Small intestine (tissue), 7 donors: Measurements from ENCODE around the gene SRD5A2. TPM values are rescaled to one million over a fixed set of nuclear protein-coding genes. Genes with fewer than 3 reads are reported as not detected.

ENCODE experiments used
- DNase-seq, 2 donors: peaks; one replicate each; pipeline versions ENCODE4 v3.0.0 to v3.0.0-alpha.2; 2013
- FAIRE-seq: peaks from 2 replicates; lab custom pipeline; 2012; peaks lifted over from hg19 to GRCh38; lab: Jason Lieb, UNC
- H3K27ac ChIP-seq, 3 donors: one replicate each; pipeline ENCODE4 v1.5.1; 2013; ENCODE audit warnings: low read length in 2 of 3, mild to moderate bottlenecking in 2 of 3, control low read depth in 1 of 3, inconsistent platforms in 1 of 3, low read depth in 1 of 3, moderate library complexity in 1 of 3
- H3K27me3 ChIP-seq, 3 donors: one replicate each; pipeline ENCODE4 v1.6.1; 2013; ENCODE audit warnings: low read length in 3 of 3, inconsistent platforms in 1 of 3; ENCODE audit not compliant: control insufficient read depth in 3 of 3, insufficient read depth in 3 of 3
- H3K36me3 ChIP-seq, 3 donors: one replicate each; pipeline ENCODE4 v1.6.1; 2013; ENCODE audit warnings: low read length in 3 of 3, inconsistent platforms in 1 of 3, low read depth in 1 of 3, mild to moderate bottlenecking in 1 of 3, moderate library complexity in 1 of 3; ENCODE audit not compliant: control insufficient read depth in 3 of 3, insufficient read depth in 2 of 3
- H3K4me1 ChIP-seq, 3 donors: one replicate each; pipeline ENCODE4 v1.6.1; 2013; ENCODE audit warnings: low read length in 2 of 3, inconsistent platforms in 1 of 3, low read depth in 1 of 3, mild to moderate bottlenecking in 1 of 3, moderate library complexity in 1 of 3; ENCODE audit not compliant: control insufficient read depth in 3 of 3, insufficient read depth in 2 of 3
- H3K4me3 ChIP-seq, 3 donors: one replicate each; pipeline ENCODE4 v1.5.1; 2013; ENCODE audit warnings: low read length in 3 of 3, control low read depth in 1 of 3, inconsistent platforms in 1 of 3, low read depth in 1 of 3, mild to moderate bottlenecking in 1 of 3, moderate library complexity in 1 of 3
- H3K9me3 ChIP-seq, 2 donors: one replicate each; pipeline ENCODE4 v1.6.1; 2013; ENCODE audit warnings: low read depth in 1 of 2, low read length in 1 of 2; ENCODE audit not compliant: control insufficient read depth in 2 of 2, insufficient read depth in 1 of 2
- whole genome bisulfite sequencing, 3 donors: extraction: QIAGEN DNeasy Blood & Tissue Kit; methylation state at CpG; one replicate each; pipeline ENCODE4 v1.1.7; 2013; 5-methylcytosine and 5-hydroxymethylcytosine counted together
- polyA plus RNA-seq, 4 donors: library from polyadenylated mRNA; stranded (reverse) in 3 of 4; unstranded in 1 of 4; fragments of 200-250 nt in 3 of 4; fragments of 120-200 nt in 1 of 4; gene quantifications; one replicate each; pipeline versions ENCODE4 v1.2.1 to v1.2.3, GENCODE V29; 2013
- donor health status: healthy with polysubstance abuse.
- donor health status: control.
- donor health status: control.
- donor health status: Bipolar disorder and iron deficiency.
- donor health status: healthy.

Gene SRD5A2
- polyA plus RNA-seq, 4 donors: 0.89 TPM; not detected in 3

- DNase-seq: peak; percentile 25 to 66
- WGBS, 3 donors: 51 to 72% (median 62%) methylated on average over 2 of the region's 2 CpGs
- Histone ChIP-seq H3K27me3 (no peaks in the 10 kb centered on the region), H3K4me1 (no peaks in the 10 kb centered on the region), H3K9me3 (peaks cover 0 to 11% of the 10 kb centered on the region in 2 donors), H3K4me3 (no peak overlapping the region), H3K36me3 (no peaks in the 10 kb centered on the region), H3K27ac (no peak overlapping the region)
- no peak for FAIRE-seq
Observed at GRCh38 chr2:31547485-31547884, 33.3 kb downstream of the SRD5A2 start.

- no peak for FAIRE-seq
- DNase-seq: no peak
- Histone ChIP-seq H3K4me3 (no peak overlapping the region), H3K36me3 (no peaks in the 10 kb centered on the region), H3K4me1 (no peaks in the 10 kb centered on the region), H3K27me3 (no peaks in the 10 kb centered on the region), H3K9me3 (peaks cover 0 to 7% of the 10 kb centered on the region in 2 donors), H3K27ac (no peak overlapping the region)
Observed at GRCh38 chr2:31541853-31542252, 38.9 kb downstream of the SRD5A2 start.

GRCh38 chr2:31539505-31539904 is 41.2 kb downstream of the SRD5A2 start:
- no peak overlapping the region for H3K27ac ChIP-seq
- H3K4me3 ChIP-seq: no peak overlapping the region
- no peak for FAIRE-seq
- H3K27me3 ChIP-seq: no peaks in the 10 kb centered on the region
- DNase-seq: no peak
- 66 to 76% (median 68%) methylated on average over 3 of the region's 3 CpGs for WGBS, 3 donors
- H3K4me1 ChIP-seq: peaks cover 0 to 12% (median 0%) of the 10 kb centered on the region in 3 donors
- no peaks in the 10 kb centered on the region for H3K36me3 ChIP-seq
- H3K9me3 ChIP-seq: peaks cover 0 to 7% of the 10 kb centered on the region in 2 donors

- no peak for FAIRE-seq
- H3K9me3 ChIP-seq: no peaks in the 10 kb centered on the region
Observed at GRCh38 chr2:31535768-31536167, 45.0 kb downstream of the SRD5A2 start.

DNA sequence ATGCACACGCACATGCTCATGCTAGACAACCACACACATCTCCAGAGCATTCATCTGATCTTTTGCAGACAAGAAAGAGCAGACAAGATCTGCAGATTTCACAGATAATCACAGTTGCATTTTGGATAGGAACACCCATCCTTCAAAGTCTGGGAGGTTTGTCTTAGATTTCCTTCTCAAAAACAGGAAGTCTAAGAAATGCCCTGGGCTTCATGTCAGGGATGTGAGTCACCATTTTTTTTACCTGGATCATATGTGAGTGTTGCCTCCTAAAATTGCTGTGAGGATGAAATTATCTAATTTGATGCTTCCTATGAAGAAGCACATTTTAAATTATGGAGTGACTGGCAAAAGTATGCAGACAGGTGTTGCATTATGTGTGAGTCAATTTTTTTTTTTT is 46.1 kb downstream of the SRD5A2 start:
- 83 to 93% (median 92%) methylated on average over 1 of the region's 1 CpG for WGBS, 3 donors
- H3K27me3 ChIP-seq: no peaks in the 10 kb centered on the region
- no peak overlapping the region for H3K4me3 ChIP-seq
- H3K4me1 ChIP-seq: peaks cover 0 to 12% (median 0%) of the 10 kb centered on the region in 3 donors
- no peak for DNase-seq
- FAIRE-seq: no peak
- no peaks in the 10 kb centered on the region for H3K9me3 ChIP-seq
- H3K36me3 ChIP-seq: no peaks in the 10 kb centered on the region
- H3K27ac ChIP-seq: no peak overlapping the region

More at GRCh38 chr2:31535768-31536167, 45.0 kb downstream of the SRD5A2 start:
- H3K4me1 ChIP-seq: peaks cover 0 to 12% (median 0%) of the 10 kb centered on the region in 3 donors
- H3K36me3 ChIP-seq: no peaks in the 10 kb centered on the region
- DNase-seq: peak; percentile 31 to 58
- 11 to 47% (median 25%) methylated on average over 2 of the region's 2 CpGs for WGBS, 3 donors
- no peak overlapping the region for H3K4me3 ChIP-seq
- no peaks in the 10 kb centered on the region for H3K27me3 ChIP-seq
- H3K27ac ChIP-seq: peak overlapping the region in 1 of 3 donors; percentile 32

DNA sequence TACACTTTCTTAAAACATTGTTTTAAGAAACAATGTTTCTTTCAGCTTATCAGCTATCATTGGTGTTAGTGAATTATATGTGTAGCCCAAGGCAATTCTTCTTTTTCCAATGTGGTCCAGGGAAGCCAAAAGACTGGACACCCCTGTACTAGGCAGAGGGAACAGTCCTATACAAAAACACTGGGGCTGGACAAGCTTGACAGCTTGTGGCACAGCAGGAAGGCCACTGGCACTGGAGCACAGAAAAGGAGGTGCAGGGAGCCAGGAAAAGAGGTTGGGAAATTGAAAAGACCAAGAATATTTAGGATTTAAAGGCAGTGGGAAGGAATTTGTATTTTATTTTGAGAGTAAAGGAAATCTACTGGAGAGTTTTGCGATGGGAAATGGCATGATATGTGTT is 47.7 kb downstream of the SRD5A2 start:
- no peaks in the 10 kb centered on the region for H3K36me3 ChIP-seq
- H3K27me3 ChIP-seq: no peaks in the 10 kb centered on the region
- no peaks in the 10 kb centered on the region for H3K9me3 ChIP-seq
- DNase-seq: no peak
- H3K27ac ChIP-seq: no peak overlapping the region
- H3K4me3 ChIP-seq: no peak overlapping the region
- H3K4me1 ChIP-seq: peaks cover 0 to 12% (median 0%) of the 10 kb centered on the region in 3 donors
- no peak for FAIRE-seq
- 80 to 97% (median 93%) methylated on average over 1 of the region's 1 CpG for WGBS, 3 donors

- no peak for FAIRE-seq
- peaks cover 0 to 9% (median 0%) of the 10 kb centered on the region in 3 donors for H3K4me1 ChIP-seq
- H3K4me3 ChIP-seq: no peak overlapping the region
- WGBS, 3 donors: 90 to 92% (median 90%) methylated on average over 5 of the region's 5 CpGs
- no peak for DNase-seq
- no peaks in the 10 kb centered on the region for H3K9me3 ChIP-seq
- H3K27ac ChIP-seq: no peak overlapping the region
- H3K36me3 ChIP-seq: no peaks in the 10 kb centered on the region
- H3K27me3 ChIP-seq: no peaks in the 10 kb centered on the region
Observed at GRCh38 chr2:31531101-31531500, 49.6 kb downstream of the SRD5A2 start.

DNA sequence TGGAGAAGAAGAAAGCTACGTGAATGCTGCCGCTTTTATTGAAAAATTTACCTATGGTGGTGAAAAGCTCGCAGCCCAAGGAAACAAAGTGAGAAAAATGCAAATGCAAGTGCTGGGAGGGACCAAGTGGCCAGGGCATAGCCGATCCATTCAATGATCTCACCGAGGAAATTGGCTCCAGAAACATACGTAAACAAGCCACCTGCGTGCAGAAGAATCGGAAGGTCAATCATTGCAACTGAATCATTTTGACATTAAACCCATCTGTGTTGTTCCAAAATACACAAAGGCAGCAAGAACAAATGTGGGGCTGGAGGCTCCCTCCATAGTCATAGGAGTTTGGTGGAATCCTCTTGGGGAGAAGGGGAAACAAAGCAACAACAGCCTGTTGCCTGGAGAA is 51.5 kb downstream of the SRD5A2 start:
- 88 to 96% (median 91%) methylated on average over 8 of the region's 8 CpGs for WGBS, 3 donors
- Histone ChIP-seq H3K9me3 (no peaks in the 10 kb centered on the region), H3K27me3 (no peaks in the 10 kb centered on the region), H3K4me3 (no peak overlapping the region), H3K27ac (no peak overlapping the region), H3K4me1 (peaks cover 0 to under 1% (median 0%) of the 10 kb centered on the region in 3 donors), H3K36me3 (no peaks in the 10 kb centered on the region)
- no peak for FAIRE-seq
- no peak for DNase-seq

- no peak overlapping the region for H3K4me3 ChIP-seq
- no peaks in the 10 kb centered on the region for H3K36me3 ChIP-seq
- no peaks in the 10 kb centered on the region for H3K27me3 ChIP-seq
- no peak overlapping the region for H3K27ac ChIP-seq
- no peak for DNase-seq
- no peak for FAIRE-seq
- 90 to 95% (median 93%) methylated on average over 6 of the region's 6 CpGs for WGBS, 3 donors
- H3K4me1 ChIP-seq: peaks cover 0 to 3% (median 0%) of the 10 kb centered on the region in 3 donors
- H3K9me3 ChIP-seq: no peaks in the 10 kb centered on the region
Observed at GRCh38 chr2:31528823-31529222, 51.9 kb downstream of the SRD5A2 start.
